ENCODE data around the gene DDX10.

DDX10 gene

DNA sequence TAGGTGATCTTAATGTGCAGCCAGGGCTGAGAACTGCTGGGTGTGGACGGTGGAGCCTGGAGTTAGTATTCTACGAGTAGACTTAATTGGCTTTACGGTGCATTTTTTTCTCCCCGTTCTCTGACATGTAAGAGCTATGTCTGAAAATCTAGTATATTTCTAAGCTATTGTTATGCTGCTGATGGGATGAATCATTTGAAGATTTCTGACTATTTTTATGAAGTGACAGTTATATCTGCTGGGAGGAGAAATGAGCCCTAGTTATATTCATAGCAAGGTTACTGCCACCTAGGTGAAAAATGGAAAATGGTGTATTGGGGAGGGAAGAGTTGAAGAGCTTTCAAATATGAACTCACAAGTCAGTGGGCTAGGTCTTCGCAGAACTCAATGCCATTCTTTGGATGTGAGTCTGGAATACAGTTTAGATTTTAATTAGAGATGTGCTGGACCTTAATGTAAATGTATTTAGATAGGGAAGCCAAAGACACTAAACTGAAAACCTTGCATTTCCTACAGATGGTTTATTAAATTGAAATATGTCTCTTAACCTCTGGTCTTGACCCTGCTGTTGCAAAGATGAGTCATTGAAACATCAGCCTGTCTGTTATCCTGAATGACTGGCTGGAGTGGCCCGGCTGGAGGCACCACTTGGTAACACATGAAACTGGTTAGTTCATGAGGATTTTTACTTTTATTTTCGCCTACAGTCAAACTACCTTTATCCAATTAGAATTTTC, 293.7 kb downstream of the DDX10 start:
- Histone ChIP-seq H3K27ac (no peak overlapping the region), H3K9me3 (ENCODE audit: low read depth, low read length) (no peaks in the 10 kb centered on the region), H3K9ac (ENCODE audit: insufficient read length) (no peak overlapping the region), H3K36me3 (ENCODE audit: insufficient read depth, low read length) (no peaks in the 10 kb centered on the region), H3K4me3 (no peak overlapping the region)
- TF ChIP-seq FOXP2 (optimal IDR thresholded peaks at IDR 0.05; ENCODE audit: control extremely low read depth, extremely low read length, insufficient read depth) (no peak), EZH2 (IDR thresholded peaks at IDR 0.05) (no peak), POLR2AphosphoS5 (IDR thresholded peaks at IDR 0.05; ENCODE audit: borderline replicate concordance, low read depth, low read length) (no peak)
- no peak for DNase-seq (ENCODE audit: low read depth, low spot score)

DNA sequence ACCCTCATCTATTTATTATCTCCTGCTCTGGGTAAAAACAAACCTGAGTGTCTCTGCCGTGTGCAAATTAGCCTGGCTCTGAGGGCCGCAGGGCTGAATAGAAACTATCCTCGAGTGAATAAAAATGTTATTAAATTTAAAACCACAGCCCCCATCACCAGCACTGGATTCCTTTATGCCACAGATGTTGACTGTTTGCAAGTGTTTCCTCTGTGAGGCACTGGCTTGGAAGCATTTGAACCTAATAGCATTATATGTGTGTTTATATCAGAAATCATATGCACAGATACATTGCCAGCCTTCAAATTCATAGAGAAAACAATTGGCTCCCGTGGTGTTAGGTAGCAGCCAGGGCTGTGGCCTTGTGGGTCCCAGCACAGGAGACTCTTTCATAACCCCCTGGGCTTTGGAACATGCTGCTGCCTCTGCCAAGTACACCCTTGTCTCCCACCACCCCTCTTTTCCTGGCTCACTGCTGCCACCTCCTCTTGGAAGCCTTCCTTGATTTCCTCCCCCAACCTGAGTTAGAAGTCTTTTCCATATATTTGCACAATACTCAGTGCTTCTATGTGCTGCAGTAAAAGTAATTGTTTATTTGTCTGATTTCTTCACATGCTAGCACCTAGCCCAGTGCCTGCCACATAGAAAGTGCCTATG, 294.4 kb downstream of the DDX10 start:
- DNase-seq (ENCODE audit: low read depth, low spot score), result no peak
- H3K4me3 ChIP-seq, result no peak overlapping the region
- TF ChIP-seq EZH2 (IDR thresholded peaks at IDR 0.05) (no peak), POLR2AphosphoS5 (IDR thresholded peaks at IDR 0.05; ENCODE audit: borderline replicate concordance, low read depth, low read length) (no peak), FOXP2 (optimal IDR thresholded peaks at IDR 0.05; ENCODE audit: control extremely low read depth, extremely low read length, insufficient read depth) (no peak)
- no peaks in the 10 kb centered on the region for H3K9me3 ChIP-seq (ENCODE audit: low read depth, low read length)
- no peaks in the 10 kb centered on the region for H3K36me3 ChIP-seq (ENCODE audit: insufficient read depth, low read length)
- H3K27ac ChIP-seq, result no peak overlapping the region
- no peak overlapping the region for H3K9ac ChIP-seq (ENCODE audit: insufficient read length)

DNA sequence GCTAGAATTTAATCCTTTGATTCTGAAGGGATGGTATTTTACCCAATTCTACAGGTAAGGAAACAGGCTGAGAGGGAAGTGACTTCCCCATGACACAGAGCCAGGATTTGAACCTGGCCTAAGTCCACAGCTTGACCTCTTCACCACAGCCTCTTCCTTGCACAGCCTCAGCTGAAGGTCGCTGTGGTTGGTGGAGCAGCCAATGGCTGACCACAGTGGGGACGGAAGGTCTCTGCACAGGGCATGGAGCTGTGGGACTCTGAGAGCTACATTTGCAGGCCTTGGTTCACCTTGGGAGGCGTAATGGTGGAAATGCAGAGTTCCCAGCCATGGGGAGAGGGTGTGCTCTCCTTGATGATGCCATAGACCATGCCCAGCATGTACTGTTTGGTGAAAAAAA, 295.0 kb downstream of the DDX10 start:
- no peak overlapping the region for H3K27ac ChIP-seq
- no peak for TF ChIP-seq EZH2 (IDR thresholded peaks at IDR 0.05)
- TF ChIP-seq FOXP2 (optimal IDR thresholded peaks at IDR 0.05; ENCODE audit: control extremely low read depth, extremely low read length, insufficient read depth), result no peak
- TF ChIP-seq POLR2AphosphoS5 (IDR thresholded peaks at IDR 0.05; ENCODE audit: borderline replicate concordance, low read depth, low read length), result no peak

DNA sequence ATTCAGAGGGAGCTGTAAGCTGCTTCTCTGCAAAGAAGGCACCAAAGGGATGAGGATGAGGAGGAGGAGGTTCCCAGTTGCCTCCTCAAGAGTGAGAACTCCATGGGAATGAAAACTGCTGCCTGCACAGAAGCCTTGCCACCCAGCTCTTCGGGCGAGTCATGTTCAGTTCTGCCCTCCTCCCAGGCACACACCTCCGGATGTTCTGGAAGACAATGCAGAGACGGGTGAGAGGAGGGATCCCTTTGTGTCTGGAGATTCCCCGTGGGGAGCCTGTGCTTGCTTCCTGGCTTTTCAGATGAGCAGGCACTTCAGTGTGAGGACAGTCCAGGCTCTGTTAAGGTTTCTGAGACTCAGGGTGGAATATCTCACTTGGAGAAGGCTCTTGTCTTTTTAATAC, 295.6 kb downstream of the DDX10 start:
- no peak for DNase-seq (ENCODE audit: low read depth, low spot score)

More for the DNA sequence above, 295.0 kb downstream of the DDX10 start:
- H3K9ac ChIP-seq (ENCODE audit: insufficient read length), result no peak overlapping the region
- H3K4me3 ChIP-seq, result no peak overlapping the region
- DNase-seq (ENCODE audit: low read depth, low spot score), result no peak
- H3K36me3 ChIP-seq (ENCODE audit: insufficient read depth, low read length), result no peaks in the 10 kb centered on the region
- H3K9me3 ChIP-seq (ENCODE audit: low read depth, low read length), result no peaks in the 10 kb centered on the region

DNA sequence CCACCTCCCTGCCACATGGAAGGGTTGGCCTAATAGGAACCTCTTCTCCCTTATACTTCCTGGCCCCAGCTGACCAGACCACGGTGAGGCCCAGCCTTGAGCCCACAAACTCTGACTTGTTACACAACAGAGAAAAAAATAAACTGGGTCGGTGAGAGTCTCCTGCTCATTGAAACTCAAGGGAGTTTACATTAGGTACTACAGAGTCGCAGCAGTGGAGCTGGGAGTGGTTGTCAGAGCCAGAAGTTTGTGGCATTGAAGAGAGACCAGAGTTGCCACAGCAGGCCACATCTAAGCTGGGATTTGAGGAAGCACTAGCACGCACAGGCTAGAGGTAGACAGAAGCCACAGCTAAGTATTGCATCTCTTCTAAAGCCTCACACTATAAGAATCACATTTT, 296.2 kb downstream of the DDX10 start:
- no peak for TF ChIP-seq EZH2 (IDR thresholded peaks at IDR 0.05)
- TF ChIP-seq FOXP2 (optimal IDR thresholded peaks at IDR 0.05; ENCODE audit: control extremely low read depth, extremely low read length, insufficient read depth), result no peak
- TF ChIP-seq POLR2AphosphoS5 (IDR thresholded peaks at IDR 0.05; ENCODE audit: borderline replicate concordance, low read depth, low read length), result no peak
- H3K4me3 ChIP-seq, result no peak overlapping the region
- no peak overlapping the region for H3K9ac ChIP-seq (ENCODE audit: insufficient read length)
- H3K27ac ChIP-seq, result no peak overlapping the region
- H3K9me3 ChIP-seq (ENCODE audit: low read depth, low read length), result no peaks in the 10 kb centered on the region
- DNase-seq (ENCODE audit: low read depth, low spot score), result no peak
- no peaks in the 10 kb centered on the region for H3K36me3 ChIP-seq (ENCODE audit: insufficient read depth, low read length)

More for the DNA sequence above, 295.6 kb downstream of the DDX10 start:
- Histone ChIP-seq H3K27ac (no peak overlapping the region), H3K4me3 (no peak overlapping the region), H3K36me3 (ENCODE audit: insufficient read depth, low read length) (no peaks in the 10 kb centered on the region), H3K9me3 (ENCODE audit: low read depth, low read length) (no peaks in the 10 kb centered on the region), H3K9ac (ENCODE audit: insufficient read length) (no peak overlapping the region)
- TF ChIP-seq EZH2 (IDR thresholded peaks at IDR 0.05) (no peak), FOXP2 (optimal IDR thresholded peaks at IDR 0.05; ENCODE audit: control extremely low read depth, extremely low read length, insufficient read depth) (no peak), POLR2AphosphoS5 (IDR thresholded peaks at IDR 0.05; ENCODE audit: borderline replicate concordance, low read depth, low read length) (no peak)

DNA sequence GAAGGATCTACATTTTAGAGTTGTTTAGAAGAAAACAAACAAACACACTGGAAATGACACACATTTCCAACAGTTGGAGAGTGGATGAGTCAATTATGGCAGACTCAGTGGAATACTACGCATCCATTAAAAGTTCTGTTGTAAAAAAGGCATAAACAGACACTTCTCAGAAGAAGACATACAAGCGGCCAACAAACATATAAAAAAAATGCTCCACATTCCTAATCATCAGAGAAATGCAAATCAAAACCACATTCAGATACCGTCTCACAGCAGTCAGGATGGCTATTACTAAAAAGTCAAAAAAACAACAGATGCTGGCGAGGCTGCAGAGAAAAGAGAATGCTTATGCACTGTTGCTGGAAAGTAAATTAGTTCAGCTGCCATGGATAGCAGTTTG, 298.2 kb downstream of the DDX10 start:
- Histone ChIP-seq H3K4me3 (no peak overlapping the region), H3K27ac (no peak overlapping the region), H3K36me3 (ENCODE audit: insufficient read depth, low read length) (no peaks in the 10 kb centered on the region), H3K9me3 (ENCODE audit: low read depth, low read length) (no peaks in the 10 kb centered on the region), H3K9ac (ENCODE audit: insufficient read length) (no peak overlapping the region)
- TF ChIP-seq POLR2AphosphoS5 (IDR thresholded peaks at IDR 0.05; ENCODE audit: borderline replicate concordance, low read depth, low read length) (no peak), EZH2 (IDR thresholded peaks at IDR 0.05) (no peak), FOXP2 (optimal IDR thresholded peaks at IDR 0.05; ENCODE audit: control extremely low read depth, extremely low read length, insufficient read depth) (no peak)
- DNase-seq (ENCODE audit: low read depth, low spot score), result no peak

DNA sequence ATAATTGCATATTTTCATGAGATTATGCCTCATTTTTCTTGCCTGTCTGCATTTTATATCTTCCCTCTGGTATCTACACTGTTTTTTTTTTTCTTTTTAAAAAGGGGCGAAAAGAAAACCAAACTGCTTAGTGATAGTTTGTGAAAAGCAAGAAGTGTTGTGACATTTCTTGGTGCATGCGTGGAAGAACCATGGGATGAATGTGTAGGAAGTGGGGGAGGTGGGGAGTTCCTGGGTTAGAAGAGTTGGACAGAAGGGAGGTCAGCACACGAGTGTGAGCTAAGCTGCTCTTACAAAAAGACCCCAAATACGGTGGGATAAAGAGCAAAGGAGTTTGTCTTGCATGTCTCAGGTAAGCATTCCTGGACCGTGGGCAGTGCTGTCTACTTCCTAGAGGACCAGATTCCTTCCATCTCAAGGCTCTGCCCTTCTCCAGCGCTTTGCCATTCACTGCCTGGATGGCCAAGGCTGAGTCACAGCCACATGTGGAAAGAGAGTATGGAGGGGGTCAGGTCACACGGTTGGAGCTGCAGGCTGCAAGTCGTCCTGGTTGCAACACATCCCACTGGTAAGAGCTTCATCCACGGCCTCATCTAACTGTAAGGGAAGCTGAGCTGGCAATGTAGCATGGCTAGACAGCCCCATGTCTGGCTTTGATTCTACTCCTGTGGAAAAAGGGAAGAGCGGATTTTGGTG, 300.6 kb downstream of the DDX10 start:
- DNase-seq (ENCODE audit: low read depth, low spot score), result no peak
- H3K4me3 ChIP-seq, result no peak overlapping the region
- H3K9me3 ChIP-seq (ENCODE audit: low read depth, low read length), result no peaks in the 10 kb centered on the region
- H3K9ac ChIP-seq (ENCODE audit: insufficient read length), result no peak overlapping the region
- no peaks in the 10 kb centered on the region for H3K36me3 ChIP-seq (ENCODE audit: insufficient read depth, low read length)
- no peak for TF ChIP-seq FOXP2 (optimal IDR thresholded peaks at IDR 0.05; ENCODE audit: control extremely low read depth, extremely low read length, insufficient read depth)
- no peak for TF ChIP-seq EZH2 (IDR thresholded peaks at IDR 0.05)
- no peak for TF ChIP-seq POLR2AphosphoS5 (IDR thresholded peaks at IDR 0.05; ENCODE audit: borderline replicate concordance, low read depth, low read length)
- no peak overlapping the region for H3K27ac ChIP-seq

DNA sequence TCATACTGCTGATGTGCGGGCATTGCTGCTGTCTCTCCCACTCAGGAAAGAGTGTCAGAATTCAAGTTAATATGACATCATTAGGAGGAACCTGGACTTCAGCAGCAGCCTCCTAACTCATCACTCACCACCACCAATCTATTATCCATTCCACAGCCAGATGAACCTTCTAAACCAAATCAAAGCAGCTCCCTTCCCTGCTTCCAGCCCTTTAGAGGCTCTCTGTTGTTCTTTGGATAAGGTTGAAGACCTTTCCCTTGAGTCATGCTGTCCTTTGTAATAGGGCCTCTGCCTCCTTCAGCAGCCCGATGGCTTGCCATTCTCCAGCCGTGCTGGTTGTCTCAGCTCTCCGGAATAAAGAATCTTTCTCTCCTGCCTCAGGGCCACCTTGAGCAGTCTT, 301.3 kb downstream of the DDX10 start:
- Histone ChIP-seq H3K36me3 (ENCODE audit: insufficient read depth, low read length) (no peaks in the 10 kb centered on the region), H3K27ac (no peak overlapping the region), H3K4me3 (no peak overlapping the region), H3K9ac (ENCODE audit: insufficient read length) (no peak overlapping the region), H3K9me3 (ENCODE audit: low read depth, low read length) (no peaks in the 10 kb centered on the region)
- no peak for DNase-seq (ENCODE audit: low read depth, low spot score)
- no peak for TF ChIP-seq EZH2 (IDR thresholded peaks at IDR 0.05)
- TF ChIP-seq FOXP2 (optimal IDR thresholded peaks at IDR 0.05; ENCODE audit: control extremely low read depth, extremely low read length, insufficient read depth), result no peak
- no peak for TF ChIP-seq POLR2AphosphoS5 (IDR thresholded peaks at IDR 0.05; ENCODE audit: borderline replicate concordance, low read depth, low read length)
